Stomach (tissue), 9 donors: ENCODE data around the gene DRAXIN. TPM values are rescaled to one million over a fixed set of nuclear protein-coding genes. Genes with fewer than 3 reads are reported as not detected.

Source experiments
- DNase-seq, 2 donors: peaks; one replicate each; pipeline versions ENCODE4 v3.0.0 to v3.0.0-alpha.2; 2013 to 2019
- H3K27ac ChIP-seq, 5 donors: fragments of 200-600 bp in 4 of 5; sonication (generic) in 4 of 5; one replicate each; pipeline ENCODE4 v1.5.1; 2013 to 2019; ENCODE audit warnings: mild to moderate bottlenecking in 1 of 5, moderate library complexity in 1 of 5
- H3K27me3 ChIP-seq, 3 donors: fragments of 200-600 bp; sonication (generic); one replicate each; pipeline ENCODE4 v1.5.1; 2017 to 2019; ENCODE audit warnings: mixed run types in 1 of 3
- H3K36me3 ChIP-seq, 4 donors: fragments of 200-600 bp; sonication (generic); 1 replicate in 3 of 4; 2 replicates in 1 of 4; pipeline ENCODE4 v1.5.1; 2016 to 2019
- H3K4me1 ChIP-seq, 4 donors: fragments of 200-600 bp; sonication (generic); one replicate each; pipeline ENCODE4 v1.5.1; 2016 to 2019
- H3K4me3 ChIP-seq, 4 donors: fragments of 200-600 bp; sonication (generic) in 3 of 4; one replicate each; pipeline ENCODE4 v1.5.1; 2016 to 2019; ENCODE audit warnings: mild to moderate bottlenecking in 1 of 4
- H3K9me3 ChIP-seq, 4 donors: fragments of 200-600 bp; sonication (generic); one replicate each; pipeline ENCODE4 v1.5.1; 2016 to 2019
- CTCF ChIP-seq, 7 experiments: fragments of 450-650 bp in 4 of 7; fragments of 200-600 bp in 3 of 7; sonication (generic) in 3 of 7; IDR thresholded peaks; one replicate each; pipeline ENCODE4 v1.5.1; 2016 to 2019; ENCODE audit warnings: antibody characterized with exemption in 7 of 7, control low read depth in 2 of 7, mild to moderate bottlenecking in 1 of 7
- EP300 ChIP-seq: sonication (generic); formaldehyde crosslinking; IDR thresholded peaks from one replicate; pipeline ENCODE4 v1.6.1; 2017; ENCODE audit warnings: antibody characterized with exemption
- POLR2A ChIP-seq, 4 donors: fragments of 450-650 bp; IDR thresholded peaks; one replicate each; pipeline ENCODE4 v1.6.1; 2016; ENCODE audit warnings: antibody characterized with exemption in 4 of 4, control low read depth in 2 of 4, mild to moderate bottlenecking in 1 of 4, moderate library complexity in 1 of 4
- POLR2AphosphoS5 ChIP-seq, 3 donors: sonication (generic); formaldehyde crosslinking; IDR thresholded peaks; one replicate each; pipeline ENCODE4 v1.6.1; 2016; ENCODE audit warnings: antibody characterized with exemption in 3 of 3
- WGBS, 5 donors: extraction: QIAGEN DNeasy Blood & Tissue Kit in 3 of 5; methylation state at CpG; one replicate each; pipeline versions ENCODE4 v1.1.5 to v1.1.7; 2013 to 2018; 5-methylcytosine and 5-hydroxymethylcytosine counted together
- intact Hi-C: fragments of 100-400 bp; cut with DNase I; formaldehyde crosslinking; loops from one replicate; pipeline ENCODE4 v1.15.1; 2023; ENCODE audit warnings: low total_unique reads
- polyA plus RNA-seq, 3 donors: library from polyadenylated mRNA; stranded (reverse); fragments of 200-250 nt; gene quantifications; one replicate each; pipeline ENCODE4 v1.2.3, GENCODE V29; 2013
- total RNA-seq, 5 donors: library from RNA; depleted of rRNA; stranded (reverse); fragments of >200 nt; gene quantifications; one replicate each; pipeline versions ENCODE4 v1.1.0 to v1.2.3, GENCODE V29; 2014 to 2016
- donor health status: healthy with polysubstance abuse.
- donor health status: Bipolar disorder and iron deficiency.
- donor health status: healthy.

DRAXIN gene
- total and polyA plus RNA-seq, 8 donors: 0.03 to 0.18 (median 0.06) TPM; not detected in 5

GRCh38 chr1:11753555-11754208 lies 62.2 kb downstream of the DRAXIN start:
- Histone ChIP-seq H3K9me3 (no peaks in the 10 kb centered on the region), H3K27me3 (peaks cover 0 to 1% (median 0%) of the 10 kb centered on the region in 3 donors), H3K4me3 (no peak overlapping the region), H3K27ac (no peak overlapping the region), H3K4me1 (peaks cover 0 to 8% (median 2%) of the 10 kb centered on the region in 4 donors), H3K36me3 (peaks cover 9 to 29% (median 28%) of the 10 kb centered on the region in 4 donors)
- no peak for DNase-seq
- intact Hi-C loops: no loop called here
- no peak for TF ChIP-seq POLR2A (IDR thresholded peaks at IDR 0.05)
- no peak for TF ChIP-seq EP300
- TF ChIP-seq CTCF (IDR thresholded peaks at IDR 0.05): no peak
- TF ChIP-seq POLR2AphosphoS5 (IDR thresholded peaks at IDR 0.05): no peak
- WGBS, 5 donors: 39 to 59% (median 49%) methylated on average over 7 of the region's 7 CpGs

GRCh38 chr1:11757047-11757446 lies 65.5 kb downstream of the DRAXIN start:
- intact Hi-C loops: no loop called here
- Histone ChIP-seq H3K27ac (no peak overlapping the region), H3K27me3 (peaks cover 0 to 26% (median 10%) of the 10 kb centered on the region in 3 donors), H3K9me3 (no peaks in the 10 kb centered on the region), H3K4me3 (no peak overlapping the region), H3K36me3 (no peaks in the 10 kb centered on the region), H3K4me1 (peaks cover 0 to 4% (median 3%) of the 10 kb centered on the region in 4 donors)
- no peak for DNase-seq
- TF ChIP-seq POLR2AphosphoS5 (IDR thresholded peaks at IDR 0.05): no peak
- no peak for TF ChIP-seq EP300
- TF ChIP-seq POLR2A (IDR thresholded peaks at IDR 0.05): no peak
- TF ChIP-seq CTCF (IDR thresholded peaks at IDR 0.05): no peak
- 89 to 100% (median 98%) methylated on average over 1 of the region's 1 CpG for WGBS, 5 donors

GRCh38 chr1:11759791-11760190 lies 68.3 kb downstream of the DRAXIN start:
- Histone ChIP-seq H3K4me1 (peaks cover 0 to 8% (median 6%) of the 10 kb centered on the region in 4 donors), H3K27ac (no peak overlapping the region), H3K9me3 (no peaks in the 10 kb centered on the region), H3K4me3 (no peak overlapping the region), H3K27me3 (peaks cover 0 to 42% (median 16%) of the 10 kb centered on the region in 3 donors), H3K36me3 (no peaks in the 10 kb centered on the region)
- TF ChIP-seq CTCF (IDR thresholded peaks at IDR 0.05) (no peak), POLR2AphosphoS5 (IDR thresholded peaks at IDR 0.05) (no peak), EP300 (no peak), POLR2A (IDR thresholded peaks at IDR 0.05) (no peak)
- 88 to 95% (median 90%) methylated on average over 4 of the region's 4 CpGs for WGBS, 5 donors
- intact Hi-C loops: no loop called here
- no peak for DNase-seq

GRCh38 chr1:11761285-11761684 lies 69.8 kb downstream of the DRAXIN start:
- H3K27ac ChIP-seq: no peak overlapping the region
- H3K4me1 ChIP-seq: peaks cover 0 to 8% (median 6%) of the 10 kb centered on the region in 4 donors
- TF ChIP-seq EP300 (no peak), POLR2AphosphoS5 (IDR thresholded peaks at IDR 0.05) (no peak), POLR2A (IDR thresholded peaks at IDR 0.05) (no peak), CTCF (IDR thresholded peaks at IDR 0.05) (no peak)
- H3K27me3 ChIP-seq: peaks cover 0 to 50% (median 16%) of the 10 kb centered on the region in 3 donors
- 86 to 92% (median 88%) methylated on average over 5 to 6 of the region's 6 CpGs for WGBS, 5 donors
- H3K36me3 ChIP-seq: no peaks in the 10 kb centered on the region
- intact Hi-C loops: no loop called here
- no peaks in the 10 kb centered on the region for H3K9me3 ChIP-seq
- H3K4me3 ChIP-seq: no peak overlapping the region
- DNase-seq: no peak
